Activated effector memory CD4-positive, alpha-beta T cell treated with anti-CD3 and anti-CD28 coated beads, Interleukin-2, amount 50 U/mL, for 16 hours (primary cell): Measurements from ENCODE around the gene TP53.

Experiments
- DNase-seq: peaks from one replicate; pipeline ENCODE4 v3.0.0-alpha.2; 2020

TP53 gene

DNA sequence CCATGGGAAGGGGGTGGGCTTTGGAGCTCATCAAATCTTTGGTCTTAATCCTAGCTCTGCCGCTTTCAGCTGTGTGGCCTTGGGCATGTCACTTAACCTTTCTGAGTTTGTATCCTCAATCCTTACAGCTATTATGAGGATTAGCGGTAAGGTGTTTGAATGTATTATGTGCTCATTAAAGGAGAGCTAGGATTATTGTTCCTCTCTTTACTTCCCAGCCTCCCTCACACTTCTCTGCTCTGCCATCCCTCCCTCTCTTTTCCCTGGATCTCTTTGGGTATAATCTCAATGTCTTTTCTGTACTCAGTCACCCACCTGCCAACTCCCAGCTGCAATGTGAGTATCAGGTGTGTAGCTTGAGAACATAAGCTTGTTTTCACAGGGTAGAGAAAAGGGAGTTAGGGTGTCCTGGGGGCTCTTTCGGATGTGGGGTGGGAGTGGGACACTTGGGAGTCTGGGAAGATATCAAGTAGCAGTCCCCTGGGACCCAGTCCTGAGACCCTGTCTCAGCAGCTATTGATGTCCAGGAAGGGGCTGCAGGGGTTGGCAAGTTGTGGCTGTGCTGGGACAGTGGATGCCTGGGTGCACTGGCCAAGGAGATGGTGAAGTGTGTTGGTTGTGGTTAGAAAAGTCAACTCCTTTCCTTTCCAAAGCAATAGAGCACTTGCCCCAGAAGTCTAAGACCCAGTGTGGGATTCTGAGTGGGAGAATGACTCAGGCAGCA lies 19.5 kb upstream of the TP53 start:
- no peak for DNase-seq

DNA sequence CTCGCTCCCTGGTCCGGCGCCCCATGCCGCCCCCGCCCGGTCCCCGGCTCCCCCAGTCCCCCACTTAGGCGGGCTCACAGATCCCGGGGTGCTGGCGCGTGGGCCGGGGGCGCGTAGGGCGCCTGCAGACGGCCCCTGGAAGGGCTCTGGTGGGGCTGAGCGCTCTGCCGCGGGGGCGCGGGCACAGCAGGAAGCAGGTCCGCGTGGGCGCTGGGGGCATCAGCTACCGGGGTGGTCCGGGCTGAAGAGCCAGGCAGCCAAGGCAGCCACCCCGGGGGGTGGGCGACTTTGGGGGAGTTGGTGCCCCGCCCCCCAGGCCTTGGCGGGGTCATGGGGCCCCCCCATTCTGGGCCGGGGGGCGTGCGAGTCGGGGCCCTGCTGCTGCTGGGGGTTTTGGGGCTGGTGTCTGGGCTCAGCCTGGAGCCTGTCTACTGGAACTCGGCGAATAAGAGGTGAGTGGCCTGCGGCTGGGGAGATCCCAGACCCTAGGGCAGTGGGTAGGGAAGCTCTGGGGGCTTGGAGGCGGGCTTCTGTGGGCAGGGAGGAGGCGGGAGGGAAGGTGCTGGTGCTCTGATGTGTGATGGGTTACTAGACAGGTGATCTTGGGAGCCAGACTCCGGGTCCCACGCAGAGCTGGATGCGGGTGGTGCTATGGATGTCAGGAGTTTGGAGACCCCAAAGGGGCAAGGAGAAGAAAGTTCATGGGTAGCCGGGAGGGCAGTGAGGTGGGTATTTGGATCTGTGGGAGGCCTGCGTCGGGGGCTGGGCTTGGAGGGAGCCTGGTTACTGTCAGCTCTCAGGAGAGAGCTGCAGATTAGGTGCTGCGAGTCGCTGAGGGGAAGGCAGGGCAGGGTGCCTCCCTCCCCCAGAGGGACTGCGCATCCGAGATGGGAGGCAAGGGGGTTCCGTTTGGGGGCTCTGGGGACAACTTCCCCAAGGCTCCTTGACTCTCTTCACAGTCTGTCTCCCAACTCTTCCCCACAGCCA lies 18.3 kb upstream of the TP53 start:
- DNase-seq, result no peak

DNA sequence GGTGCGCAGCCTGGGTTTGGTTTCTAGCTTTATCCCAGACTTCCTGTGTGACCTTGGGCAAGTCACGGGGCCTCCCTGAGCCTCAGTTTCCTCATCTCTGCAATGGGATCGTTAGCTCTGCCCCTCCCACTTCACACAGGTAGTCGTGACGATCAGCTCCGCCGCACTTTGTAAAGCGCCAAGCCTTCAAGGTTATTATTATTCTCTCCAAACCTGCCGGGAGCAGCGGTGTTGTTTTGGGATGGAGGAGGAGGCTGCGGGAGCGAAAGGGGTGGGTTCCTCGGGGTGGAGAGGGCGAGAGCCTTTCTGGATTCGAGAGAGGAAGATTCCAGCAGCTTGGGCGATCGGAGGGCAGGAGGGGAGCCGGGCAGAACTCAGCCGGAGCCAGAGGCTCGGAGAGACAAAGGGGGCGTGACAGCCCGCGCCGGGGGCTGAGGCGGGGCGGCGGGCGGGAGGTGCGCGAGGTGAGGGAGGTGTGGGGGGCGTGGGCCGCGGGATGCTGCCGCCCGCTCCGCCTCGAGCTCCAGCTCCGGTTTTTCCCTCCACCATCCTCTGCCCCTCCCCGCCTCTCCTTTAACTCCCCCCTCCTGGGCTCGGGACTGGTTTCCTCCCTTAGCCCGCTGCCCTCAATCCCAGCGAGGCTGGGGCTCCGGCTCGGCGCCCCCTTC lies 17.4 kb upstream of the TP53 start, which contains the start of gene EFNB3:
EFNB3 (plus strand) TSS at position 602 of the 668 bp plus-strand sequence. CDS start 397 bp downstream, outside the sequence.
- peak; percentile 66 for DNase-seq

DNA sequence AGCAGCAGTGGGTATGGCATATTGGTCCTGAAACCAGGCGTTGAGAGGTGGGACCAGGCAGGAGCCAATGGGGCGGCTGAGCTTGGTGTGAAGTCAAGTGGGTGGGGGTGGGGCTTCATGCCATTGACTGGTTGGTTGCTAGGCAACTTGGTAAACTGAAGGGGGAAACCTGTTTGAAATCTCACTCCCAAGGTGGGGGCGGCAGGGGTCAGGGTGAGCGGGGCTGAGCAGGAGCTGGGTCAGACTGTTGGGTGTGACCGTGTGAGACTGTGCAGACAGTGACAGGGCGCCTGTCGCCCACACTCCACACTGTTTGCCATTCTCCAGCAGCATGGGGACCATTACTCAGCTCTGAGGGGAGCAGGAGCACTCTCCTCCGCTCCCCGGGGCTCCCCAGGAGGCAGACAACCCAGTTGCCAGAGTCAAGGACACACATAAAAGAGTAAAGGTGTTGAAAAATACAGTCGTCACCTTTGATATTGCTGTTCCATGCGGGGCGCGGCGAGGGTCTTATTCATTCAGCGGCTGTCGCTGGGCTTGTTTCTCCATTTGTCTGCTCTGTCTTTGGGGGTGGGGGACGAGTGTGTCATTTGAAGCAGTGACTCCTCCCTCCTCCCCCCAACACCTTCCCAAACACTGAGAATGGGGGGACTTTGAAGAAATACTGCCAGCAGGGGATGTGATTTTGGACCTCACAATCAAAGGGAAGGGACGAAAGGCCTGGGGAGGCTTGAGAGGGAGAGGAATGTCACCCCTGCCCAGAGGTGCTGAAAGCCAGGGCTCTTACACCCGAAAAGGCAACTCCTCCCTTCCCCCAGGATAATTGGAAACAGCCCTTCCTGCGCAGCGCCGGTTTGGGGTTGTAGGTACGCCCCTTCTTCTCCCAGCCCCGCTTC lies 16.5 kb upstream of the TP53 start:
- no peak for DNase-seq

DNA sequence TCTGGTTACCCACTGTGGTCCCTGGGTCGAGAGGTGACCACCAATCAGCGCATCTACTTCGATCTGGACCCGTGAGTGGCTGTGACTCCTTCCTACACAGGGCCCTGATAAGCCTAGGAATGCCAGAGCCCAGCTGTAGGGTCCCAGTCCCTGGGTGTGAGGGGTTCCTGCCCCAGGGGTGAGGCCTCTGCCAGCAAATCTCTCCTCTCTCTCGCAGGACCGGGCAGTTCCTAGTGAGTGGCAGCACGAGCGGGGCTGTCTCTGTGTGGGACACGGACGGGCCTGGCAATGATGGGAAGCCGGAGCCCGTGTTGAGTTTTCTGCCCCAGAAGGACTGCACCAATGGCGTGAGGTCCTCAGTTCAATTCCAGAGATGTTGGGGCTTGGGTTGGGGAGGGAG lies 15.5 kb upstream of the TP53 start:
- no peak for DNase-seq

DNA sequence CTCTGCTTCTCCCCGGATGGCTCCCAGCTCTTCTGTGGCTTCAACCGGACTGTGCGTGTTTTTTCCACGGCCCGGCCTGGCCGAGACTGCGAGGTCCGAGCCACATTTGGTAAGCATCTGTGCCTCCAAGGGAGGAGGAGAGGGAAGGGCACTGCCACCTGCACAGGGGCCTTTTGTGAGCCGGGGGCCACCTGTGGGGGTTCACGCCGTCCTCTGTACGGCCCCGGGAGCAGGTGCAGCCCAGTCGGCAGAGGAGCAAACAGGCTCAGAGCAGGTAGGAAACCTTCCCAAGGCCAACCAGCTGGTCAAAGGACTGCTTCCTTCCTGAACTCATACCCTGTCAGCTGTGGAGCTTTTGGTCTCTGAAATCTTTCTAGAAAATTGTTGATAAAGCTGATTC lies 14.4 kb upstream of the TP53 start:
- no peak for DNase-seq

DNA sequence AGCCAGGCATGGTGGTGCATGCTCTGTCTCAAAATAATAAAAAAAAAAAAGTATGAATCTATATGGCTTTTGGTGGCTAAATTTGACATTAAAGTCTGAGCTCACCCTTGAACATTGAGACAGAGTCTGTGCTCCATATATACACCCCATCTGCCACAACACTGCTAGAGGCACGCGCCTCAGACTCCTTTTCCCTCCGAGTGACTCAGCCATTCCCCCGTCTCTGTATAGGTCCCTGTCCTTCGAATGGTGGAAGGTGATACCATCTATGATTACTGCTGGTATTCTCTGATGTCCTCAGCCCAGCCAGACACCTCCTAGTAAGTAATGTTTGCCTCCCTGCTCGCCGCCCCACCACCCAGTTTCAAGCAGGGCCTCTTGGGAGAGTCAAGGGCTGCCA lies 13.2 kb upstream of the TP53 start:
- DNase-seq, result no peak

DNA sequence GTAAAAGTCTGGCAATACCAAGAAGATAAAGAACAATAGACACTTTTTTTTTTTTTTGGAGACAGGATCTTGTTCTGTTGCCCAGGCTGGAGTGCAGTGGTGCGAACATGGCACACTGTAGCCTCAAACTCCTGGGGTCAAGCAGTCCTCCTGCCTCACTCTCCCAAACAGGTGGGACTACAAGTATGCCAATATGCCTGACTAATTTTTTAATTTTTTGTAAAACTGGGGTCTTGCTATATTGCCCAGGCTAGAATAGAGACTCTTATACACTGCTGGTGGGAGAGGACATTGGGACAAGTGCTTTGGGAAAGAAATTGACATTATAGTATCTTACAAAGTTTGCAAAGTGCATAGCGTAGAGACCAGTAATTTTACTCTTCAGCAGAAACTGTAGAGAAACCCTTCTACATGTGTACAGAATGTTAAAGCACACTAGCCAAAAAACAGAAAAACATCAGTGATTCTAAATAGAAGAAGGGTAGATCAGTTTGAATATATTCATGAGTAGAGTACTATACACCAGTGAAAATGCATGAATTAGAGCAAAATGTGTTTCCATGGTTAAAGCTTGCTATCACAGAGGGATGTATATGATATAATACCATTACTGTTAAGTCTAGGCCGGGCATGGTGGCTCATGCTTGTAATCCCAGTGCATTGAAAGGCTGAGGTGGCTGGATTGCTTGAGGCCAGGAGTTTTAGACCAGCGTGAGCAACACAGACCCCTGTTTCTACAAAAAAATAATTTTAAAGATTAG lies 10.7 kb upstream of the TP53 start:
- no peak for DNase-seq

DNA sequence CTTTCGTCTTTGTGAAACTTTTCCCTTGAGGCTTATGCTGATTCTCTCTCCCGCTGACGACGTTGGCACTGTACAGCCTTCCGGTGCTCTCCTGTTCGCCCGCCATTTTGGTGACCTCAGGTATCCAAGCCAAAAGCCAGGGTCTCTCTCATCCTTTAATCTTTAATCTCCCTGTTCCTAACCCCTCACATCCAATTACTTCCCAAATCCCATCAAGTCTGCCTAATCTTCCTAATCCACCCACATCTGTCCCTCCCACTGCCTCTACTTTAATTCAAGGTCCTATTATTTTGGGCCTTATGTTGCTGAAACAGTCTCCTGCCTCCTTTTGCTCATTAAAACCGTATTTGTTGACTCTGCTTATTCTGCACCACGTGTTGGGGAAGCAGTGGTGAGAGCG lies 8.3 kb upstream of the TP53 start:
- no peak for DNase-seq

DNA sequence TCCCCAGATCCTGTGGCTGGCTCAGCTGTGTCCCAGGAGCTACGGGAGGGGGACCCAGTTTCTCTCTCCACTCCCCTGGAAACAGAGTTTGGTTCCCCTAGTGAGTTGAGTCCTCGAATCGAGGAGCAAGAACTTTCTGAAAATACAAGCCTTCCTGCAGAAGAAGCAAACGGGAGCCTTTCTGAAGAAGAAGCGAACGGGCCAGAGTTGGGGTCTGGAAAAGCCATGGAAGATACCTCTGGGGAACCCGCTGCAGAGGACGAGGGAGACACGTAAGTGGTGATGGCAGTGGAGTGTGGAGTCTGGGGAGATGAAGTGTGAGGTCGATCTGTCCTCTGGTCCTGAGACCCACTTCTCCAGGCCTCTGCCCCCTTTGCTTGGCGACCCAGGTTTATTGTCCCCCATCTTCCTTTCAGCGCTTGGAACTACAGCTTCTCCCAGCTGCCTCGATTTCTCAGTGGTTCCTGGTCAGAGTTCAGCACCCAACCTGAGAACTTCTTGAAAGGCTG lies 1.6 kb upstream of the TP53 start:
- no peak for DNase-seq

DNA sequence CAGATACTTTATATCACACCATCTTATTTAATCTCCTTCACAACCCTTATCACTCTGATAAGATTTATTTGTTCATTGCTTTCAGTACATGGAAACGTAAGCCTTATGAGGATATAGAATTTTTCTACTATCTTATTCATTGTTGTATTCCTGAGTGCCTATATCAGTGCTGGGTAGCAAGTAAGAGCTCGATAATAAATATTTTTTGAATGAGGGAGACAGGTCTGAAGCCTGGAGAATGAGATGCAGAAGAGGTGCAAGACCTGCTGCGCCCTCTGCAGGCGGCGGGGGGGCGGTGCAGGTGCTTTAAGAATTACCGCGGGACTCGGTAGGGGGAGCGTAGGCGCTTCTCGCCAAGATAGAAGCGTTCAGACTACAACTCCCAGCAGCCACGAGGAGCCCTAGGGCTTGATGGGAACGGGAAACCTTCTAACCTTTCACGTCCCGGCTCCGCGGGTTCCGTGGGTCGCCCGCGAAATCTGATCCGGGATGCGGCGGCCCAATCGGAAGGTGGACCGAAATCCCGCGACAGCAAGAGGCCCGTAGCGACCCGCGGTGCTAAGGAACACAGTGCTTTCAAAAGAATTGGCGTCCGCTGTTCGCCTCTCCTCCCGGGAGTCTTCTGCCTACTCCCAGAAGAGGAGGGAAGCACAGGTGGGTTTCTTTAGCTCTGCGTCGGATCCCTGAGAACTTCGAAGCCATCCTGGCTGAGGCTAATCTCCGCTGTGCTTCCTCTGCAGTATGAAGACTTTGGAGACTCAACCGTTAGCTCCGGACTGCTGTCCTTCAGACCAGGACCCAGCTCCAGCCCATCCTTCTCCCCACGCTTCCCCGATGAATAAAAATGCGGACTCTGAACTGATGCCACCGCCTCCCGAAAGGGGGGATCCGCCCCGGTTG lies 868 bp upstream of the TP53 start, which contains the start of gene WRAP53:
WRAP53 (plus strand) TSS at position 570 of the 900 bp plus-strand sequence; CDS start at position 742, 172 bp downstream.
- DNase-seq, result peak; percentile 99

DNA sequence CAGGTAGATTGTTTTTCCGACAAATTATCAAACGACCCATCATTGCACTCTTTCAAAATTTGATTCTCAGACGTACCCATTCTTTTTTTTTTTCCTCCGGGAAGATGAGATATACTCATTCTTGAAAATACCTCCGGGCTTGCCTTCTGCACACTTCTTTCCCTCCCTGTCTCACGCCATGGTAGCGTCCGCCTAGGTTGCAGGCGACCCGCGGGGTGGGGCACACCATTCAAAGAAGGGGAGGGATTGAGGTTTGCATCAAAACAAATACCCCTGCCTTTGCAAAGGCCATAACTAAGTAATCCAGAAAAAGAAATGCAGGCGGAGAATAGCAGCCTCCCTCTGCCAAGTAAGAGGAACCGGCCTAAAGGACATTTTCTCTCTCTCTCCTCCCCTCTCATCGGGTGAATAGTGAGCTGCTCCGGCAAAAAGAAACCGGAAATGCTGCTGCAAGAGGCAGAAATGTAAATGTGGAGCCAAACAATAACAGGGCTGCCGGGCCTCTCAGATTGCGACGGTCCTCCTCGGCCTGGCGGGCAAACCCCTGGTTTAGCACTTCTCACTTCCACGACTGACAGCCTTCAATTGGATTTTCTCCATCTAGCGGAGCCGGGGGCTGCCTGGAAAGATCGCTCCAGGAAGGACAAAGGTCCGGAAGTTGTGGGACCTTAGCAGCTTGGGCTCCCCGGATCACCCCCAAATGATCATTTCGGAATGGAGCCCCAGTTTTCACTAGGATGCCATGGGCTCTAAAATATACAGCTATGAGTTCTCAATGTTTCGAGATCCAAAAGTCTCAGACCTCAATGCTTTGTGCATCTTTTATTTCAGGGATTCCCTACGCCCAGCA lies 843 bp downstream of the TP53 start:
- DNase-seq, result peak; percentile 92

DNA sequence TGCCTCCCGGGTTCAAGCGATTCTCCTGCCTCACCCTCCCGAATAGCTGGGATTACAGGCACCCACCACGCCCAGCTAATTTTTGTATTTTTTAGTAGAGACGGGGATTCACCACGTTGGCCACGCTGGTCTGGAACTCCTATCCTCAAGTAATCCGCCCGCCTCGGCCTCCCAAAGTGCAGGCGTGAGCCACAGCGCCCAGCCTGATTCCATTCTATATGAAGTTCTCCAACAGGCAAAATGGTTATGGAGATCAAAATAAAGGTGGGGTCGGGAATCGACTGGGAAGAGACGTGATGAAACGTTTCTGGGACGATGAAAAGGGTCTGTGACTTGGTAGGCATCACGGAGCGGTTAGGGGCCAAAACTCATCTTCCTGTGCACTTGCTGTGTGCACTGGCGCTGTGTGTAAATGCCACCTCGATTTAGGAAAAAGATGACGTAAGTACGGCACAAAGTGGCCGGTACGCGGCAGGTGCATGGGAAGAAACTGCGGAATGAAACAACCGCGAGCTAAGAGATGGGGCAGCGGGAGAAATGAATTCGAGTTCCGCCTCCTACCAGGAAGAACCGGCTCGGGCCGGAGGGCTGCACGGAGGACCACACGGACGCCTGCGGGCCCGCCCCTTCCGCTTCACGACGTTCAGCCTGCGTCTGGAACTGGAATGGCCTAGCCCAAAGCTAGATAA lies 1.6 kb downstream of the TP53 start:
- DNase-seq, result peak; percentile 96

DNA sequence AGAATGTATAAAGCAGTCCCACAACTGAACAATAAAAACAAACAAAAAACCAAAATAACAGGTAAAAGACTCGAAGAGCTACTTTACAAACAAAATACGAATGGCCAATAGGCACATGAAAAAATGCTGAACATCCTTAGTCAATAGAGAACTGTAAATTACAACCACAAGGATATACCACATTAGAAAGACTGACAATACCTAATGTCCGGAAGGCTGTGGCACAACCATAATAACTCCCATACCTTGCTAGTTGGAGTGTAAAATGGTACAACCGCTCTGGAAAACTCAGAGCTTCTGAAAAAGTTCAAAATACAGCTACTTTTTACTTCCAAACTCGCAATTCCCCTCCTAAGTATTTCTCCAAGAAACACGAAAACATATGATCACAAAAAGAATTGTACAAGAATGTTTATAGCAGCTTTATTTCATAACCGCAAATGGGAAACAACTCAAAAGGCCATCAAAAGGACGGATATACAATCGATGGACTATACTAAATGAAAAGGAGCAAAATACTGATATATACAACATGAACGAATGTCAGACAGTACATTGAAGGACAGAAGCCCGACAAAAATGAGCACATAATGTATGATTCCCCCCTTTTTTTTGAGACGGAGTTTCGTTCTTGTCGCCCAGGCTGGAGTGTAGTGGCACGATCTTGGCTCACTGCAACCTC lies 2.3 kb downstream of the TP53 start:
- DNase-seq, result no peak

DNA sequence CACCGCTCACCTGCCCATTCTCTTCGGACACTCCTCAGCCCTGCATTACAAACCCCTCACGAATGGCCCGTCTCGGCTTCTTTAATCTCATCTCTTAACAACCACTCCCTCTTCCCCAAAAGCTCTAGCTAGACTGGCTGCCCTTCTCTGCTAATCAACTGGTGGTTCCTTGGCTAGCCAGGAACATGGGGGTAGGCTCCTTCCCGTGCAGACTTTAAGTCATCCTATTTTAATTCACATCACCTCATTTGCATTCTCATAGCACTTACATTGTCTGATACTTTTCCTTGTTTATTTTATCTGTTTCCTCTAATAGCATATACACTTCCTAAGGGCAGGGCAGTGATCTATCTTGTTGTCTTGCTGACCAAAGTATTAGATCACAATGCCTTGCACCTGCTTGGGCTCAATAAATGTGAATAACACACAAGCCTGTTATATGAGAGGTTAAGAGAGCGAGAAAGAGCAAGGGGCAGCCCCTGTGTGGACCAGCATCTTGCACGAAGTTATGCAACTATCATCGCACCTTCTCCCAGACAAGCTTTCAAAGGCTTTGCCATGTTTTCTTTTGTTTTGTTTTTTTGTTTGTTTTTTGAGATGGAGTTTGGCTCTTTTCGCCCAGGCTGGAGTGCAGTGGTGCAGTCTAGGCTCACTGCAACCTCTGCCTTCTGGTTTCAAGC lies 9.8 kb downstream of the TP53 start:
- no peak for DNase-seq

DNA sequence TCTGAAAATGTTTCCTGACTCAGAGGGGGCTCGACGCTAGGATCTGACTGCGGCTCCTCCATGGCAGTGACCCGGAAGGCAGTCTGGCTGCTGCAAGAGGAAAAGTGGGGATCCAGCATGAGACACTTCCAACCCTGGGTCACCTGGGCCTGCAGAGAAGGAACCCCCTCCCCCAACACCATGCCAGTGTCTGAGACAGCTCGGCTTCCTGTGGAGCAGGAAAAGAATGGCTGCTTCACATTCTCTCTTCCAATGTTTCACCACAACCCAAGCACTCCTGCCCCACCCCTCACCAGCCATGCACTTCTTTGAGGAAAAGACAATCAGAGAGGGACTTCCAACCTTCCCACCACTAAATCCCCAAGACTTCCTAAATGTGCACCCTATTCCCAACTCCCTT lies 10.8 kb downstream of the TP53 start:
- no peak for DNase-seq

DNA sequence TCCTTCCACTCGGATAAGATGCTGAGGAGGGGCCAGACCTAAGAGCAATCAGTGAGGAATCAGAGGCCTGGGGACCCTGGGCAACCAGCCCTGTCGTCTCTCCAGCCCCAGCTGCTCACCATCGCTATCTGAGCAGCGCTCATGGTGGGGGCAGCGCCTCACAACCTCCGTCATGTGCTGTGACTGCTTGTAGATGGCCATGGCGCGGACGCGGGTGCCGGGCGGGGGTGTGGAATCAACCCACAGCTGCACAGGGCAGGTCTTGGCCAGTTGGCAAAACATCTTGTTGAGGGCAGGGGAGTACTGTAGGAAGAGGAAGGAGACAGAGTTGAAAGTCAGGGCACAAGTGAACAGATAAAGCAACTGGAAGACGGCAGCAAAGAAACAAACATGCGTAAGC lies 12.4 kb downstream of the TP53 start:
- DNase-seq, result no peak
